Mucosa of rectum (tissue), 2 donors: ENCODE data around the gene ZNF77.

Experiments used
- H3K27ac ChIP-seq, 2 donors: one replicate each; pipeline ENCODE4 v1.7.0; 2013; ENCODE audit warnings: inconsistent platforms in 2 of 2, low read depth in 2 of 2, low read length in 2 of 2
- H3K27me3 ChIP-seq, 2 donors: one replicate each; pipeline ENCODE4 v1.7.0; 2013; ENCODE audit warnings: low read length in 2 of 2; ENCODE audit not compliant: control insufficient read depth in 2 of 2, insufficient read depth in 2 of 2
- H3K36me3 ChIP-seq, 2 donors: one replicate each; pipeline ENCODE4 v1.7.0; 2013; ENCODE audit warnings: low read length in 2 of 2; ENCODE audit not compliant: control insufficient read depth in 2 of 2, insufficient read depth in 2 of 2
- H3K4me1 ChIP-seq, 2 donors: one replicate each; pipeline ENCODE4 v1.7.0; 2013; ENCODE audit warnings: low read length in 2 of 2, mild to moderate bottlenecking in 1 of 2; ENCODE audit not compliant: control insufficient read depth in 2 of 2, insufficient read depth in 2 of 2
- H3K4me3 ChIP-seq, 2 donors: one replicate each; pipeline ENCODE4 v1.7.0; 2013; ENCODE audit warnings: low read length in 2 of 2
- H3K9ac ChIP-seq, 2 donors: one replicate each; pipeline ENCODE4 v1.7.0; 2013; ENCODE audit warnings: low read length in 2 of 2, low read depth in 1 of 2, mild to moderate bottlenecking in 1 of 2
- H3K9me3 ChIP-seq, 2 donors: one replicate each; pipeline ENCODE4 v1.7.0; 2013; ENCODE audit warnings: low read length in 2 of 2; ENCODE audit not compliant: control insufficient read depth in 2 of 2
- donor health status: healthy.
- donor health status: Normal muscosa, but diverticular disease.

ZNF77 gene

DNA sequence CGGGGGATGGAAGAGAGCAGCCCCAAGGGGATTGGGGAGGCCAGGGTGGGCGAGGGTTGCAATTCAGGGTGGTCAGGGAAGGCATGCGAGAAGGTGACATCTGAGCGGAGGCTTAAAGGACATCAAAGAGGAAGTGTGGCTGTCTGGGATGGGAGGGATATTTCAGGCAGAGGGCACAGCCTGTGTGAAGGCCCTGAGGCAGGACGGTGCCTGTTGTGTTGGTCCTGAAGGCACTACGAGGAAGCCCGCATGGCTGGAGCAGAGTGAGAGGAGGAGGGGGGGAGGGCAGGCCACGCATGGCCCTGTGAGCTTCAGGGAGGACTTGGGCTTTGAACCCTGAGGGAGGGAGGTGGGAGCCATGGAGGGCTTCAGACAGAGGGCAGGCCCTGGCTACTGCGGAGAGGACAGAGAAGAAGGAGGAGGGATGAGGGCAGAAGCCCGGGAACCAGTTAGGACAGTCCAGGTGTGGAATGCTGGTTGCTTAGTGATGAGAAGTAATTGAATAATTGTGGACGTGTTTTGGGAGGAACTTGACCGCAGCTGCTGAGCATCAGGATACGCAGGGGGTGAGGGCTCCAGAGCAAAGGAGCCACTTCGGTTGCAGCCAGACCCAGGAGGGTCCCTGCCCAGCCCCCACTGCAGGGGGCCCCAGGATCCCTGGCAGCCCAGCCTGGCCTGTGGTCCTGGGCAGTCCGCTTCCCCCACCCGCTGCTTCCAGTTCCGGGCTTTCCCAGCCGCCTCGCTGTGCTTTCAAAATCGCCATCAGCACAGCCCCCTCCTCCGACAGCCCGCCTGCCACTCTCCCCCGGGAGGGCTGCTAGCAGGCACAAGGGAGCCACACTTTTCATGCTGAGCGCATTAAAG is 38.8 kb upstream of the ZNF77 start:
- Histone ChIP-seq H3K27me3 (peaks cover 0 to 7% of the 10 kb centered on the region in 2 donors), H3K4me3 (peak overlapping the region in 1 of 2 donors; percentile 41), H3K9ac (peak overlapping the region in 1 of 2 donors; percentile 1), H3K4me1 (peaks cover 8% of the 10 kb centered on the region in 2 donors), H3K27ac (peak overlapping the region; percentile 54 to 57), H3K36me3 (no peaks in the 10 kb centered on the region), H3K9me3 (no peaks in the 10 kb centered on the region)

DNA sequence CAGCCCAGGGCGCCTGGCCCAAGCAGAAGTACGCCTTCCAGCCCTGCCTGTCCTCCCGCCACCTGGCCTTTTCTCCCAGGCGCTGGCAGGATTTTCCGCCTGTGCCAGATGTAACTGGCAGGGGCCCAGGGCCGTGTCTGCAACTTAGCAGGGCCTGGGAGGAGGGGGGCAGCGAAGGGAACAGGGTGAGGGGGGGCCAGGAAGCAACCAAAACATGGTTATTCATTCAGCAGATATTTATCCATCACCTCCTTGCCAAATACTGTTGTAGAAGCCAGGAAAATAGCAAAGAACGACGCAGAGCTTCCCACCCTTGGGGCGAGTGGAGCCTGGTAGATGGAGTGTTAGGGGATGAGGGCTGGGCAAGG is 38.2 kb upstream of the ZNF77 start:
- H3K36me3 ChIP-seq = no peaks in the 10 kb centered on the region
- H3K27me3 ChIP-seq = peaks cover 0 to 7% of the 10 kb centered on the region in 2 donors
- H3K9ac ChIP-seq = no peak overlapping the region
- H3K27ac ChIP-seq = peak overlapping the region; percentile 54 to 57
- H3K4me1 ChIP-seq = peaks cover 8 to 12% of the 10 kb centered on the region in 2 donors
- no peak overlapping the region for H3K4me3 ChIP-seq
- no peaks in the 10 kb centered on the region for H3K9me3 ChIP-seq

DNA sequence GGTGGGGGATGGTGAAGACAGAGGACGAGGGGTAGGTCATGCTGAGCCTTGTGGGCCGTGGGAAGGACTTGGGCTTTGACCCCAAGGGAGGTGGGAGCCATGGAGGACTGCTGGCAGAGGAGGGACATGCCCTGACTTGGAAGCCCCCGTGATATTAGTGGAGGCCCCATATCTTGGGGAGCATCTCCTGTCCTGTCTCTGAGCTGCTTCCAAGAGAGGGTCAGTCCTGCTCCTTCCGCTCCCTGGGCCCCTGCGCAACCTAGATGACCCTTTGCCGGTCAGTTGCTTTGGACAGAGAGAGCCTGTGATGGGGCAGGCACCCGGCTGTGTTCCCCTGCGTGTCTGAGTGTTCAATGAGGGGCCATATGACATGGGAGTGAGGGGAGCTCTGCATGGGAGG is 37.8 kb upstream of the ZNF77 start:
- no peak overlapping the region for H3K9ac ChIP-seq
- H3K27ac ChIP-seq = no peak overlapping the region

DNA sequence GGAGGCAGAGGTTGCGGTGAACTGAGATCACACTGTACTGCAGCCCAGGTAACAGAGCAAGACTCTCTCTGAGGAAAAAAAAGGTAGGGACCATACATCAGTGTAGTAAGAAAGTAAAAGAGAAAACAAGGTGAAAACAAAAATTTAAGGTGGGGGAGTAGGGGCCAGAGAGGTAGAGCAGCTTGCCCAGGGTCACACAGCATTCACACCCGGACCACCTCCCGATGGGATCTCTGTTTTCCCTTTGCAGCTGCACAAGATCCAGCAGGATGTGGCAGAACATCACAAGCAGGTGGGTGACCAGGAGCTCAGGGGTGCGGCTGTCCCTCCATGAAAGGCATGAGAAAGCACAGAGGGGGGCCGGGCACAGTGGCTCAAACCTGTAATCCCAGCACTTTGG is 37.1 kb upstream of the ZNF77 start:
- H3K27ac ChIP-seq = no peak overlapping the region
- no peaks in the 10 kb centered on the region for H3K36me3 ChIP-seq
- H3K9me3 ChIP-seq = no peaks in the 10 kb centered on the region
- no peak overlapping the region for H3K4me3 ChIP-seq
- H3K4me1 ChIP-seq = peaks cover 12 to 18% of the 10 kb centered on the region in 2 donors
- H3K27me3 ChIP-seq = peaks cover 0 to 7% of the 10 kb centered on the region in 2 donors
- no peak overlapping the region for H3K9ac ChIP-seq

More for the DNA sequence above, 37.8 kb upstream of the ZNF77 start:
- H3K4me1 ChIP-seq = peaks cover 9 to 16% of the 10 kb centered on the region in 2 donors
- no peaks in the 10 kb centered on the region for H3K36me3 ChIP-seq
- peaks cover 0 to 7% of the 10 kb centered on the region in 2 donors for H3K27me3 ChIP-seq
- no peaks in the 10 kb centered on the region for H3K9me3 ChIP-seq
- no peak overlapping the region for H3K4me3 ChIP-seq

DNA sequence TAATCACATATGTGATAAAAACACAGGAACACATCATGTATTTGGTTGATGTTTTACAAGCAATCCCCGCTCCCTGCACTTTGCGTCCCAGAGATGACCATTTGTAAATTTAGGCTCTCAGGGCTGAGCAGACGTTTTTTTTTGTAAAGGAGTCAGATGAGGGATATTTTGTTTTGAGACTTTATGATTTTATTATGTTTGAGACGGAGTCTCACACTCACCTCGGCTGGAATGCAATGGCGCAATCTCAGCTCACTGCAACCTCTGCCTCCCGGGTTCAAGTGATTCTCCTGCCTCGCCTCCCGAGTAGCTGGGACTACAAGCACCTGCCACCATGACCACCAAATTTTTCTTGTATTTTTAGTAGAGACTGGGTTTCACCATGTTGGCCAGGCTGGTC is 34.0 kb upstream of the ZNF77 start:
- Histone ChIP-seq H3K9ac (no peak overlapping the region), H3K27ac (no peak overlapping the region), H3K4me3 (no peak overlapping the region), H3K9me3 (no peaks in the 10 kb centered on the region), H3K27me3 (peaks cover 0 to 7% of the 10 kb centered on the region in 2 donors), H3K36me3 (no peaks in the 10 kb centered on the region), H3K4me1 (peaks cover 19 to 33% of the 10 kb centered on the region in 2 donors)

DNA sequence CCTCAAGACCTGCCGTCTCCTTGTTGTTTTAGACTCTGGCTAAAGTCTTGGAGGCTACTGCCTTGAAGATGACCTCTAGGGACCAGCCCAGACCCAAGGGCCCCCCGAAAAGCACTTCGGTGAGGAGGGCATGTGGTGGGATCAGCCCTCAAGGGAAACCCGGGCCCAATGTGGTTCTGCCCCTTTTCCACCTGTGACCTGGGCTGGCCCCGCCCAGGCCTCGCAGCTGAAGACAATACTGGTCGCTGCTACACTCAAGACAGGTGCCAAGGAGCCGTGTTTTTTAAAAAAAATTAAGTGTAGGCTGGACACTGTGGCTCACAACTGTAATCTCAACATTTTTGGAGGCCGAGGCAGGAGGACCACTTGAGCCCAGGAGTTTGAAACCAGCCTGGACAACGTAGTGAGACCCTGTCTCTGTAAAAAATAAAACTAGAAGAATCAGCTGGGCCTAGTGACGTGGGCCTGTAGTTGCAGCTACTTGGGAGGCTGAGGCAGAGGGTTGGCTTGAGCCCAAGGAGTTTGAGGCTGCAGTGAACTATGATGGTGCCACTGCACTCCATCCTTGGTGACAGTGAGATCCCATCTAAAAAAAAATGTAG is 33.5 kb upstream of the ZNF77 start:
- Histone ChIP-seq H3K9me3 (no peaks in the 10 kb centered on the region), H3K9ac (no peak overlapping the region), H3K27ac (no peak overlapping the region), H3K4me3 (no peak overlapping the region), H3K27me3 (peaks cover 0 to 2% of the 10 kb centered on the region in 2 donors), H3K4me1 (peaks cover 18 to 28% of the 10 kb centered on the region in 2 donors), H3K36me3 (no peaks in the 10 kb centered on the region)

DNA sequence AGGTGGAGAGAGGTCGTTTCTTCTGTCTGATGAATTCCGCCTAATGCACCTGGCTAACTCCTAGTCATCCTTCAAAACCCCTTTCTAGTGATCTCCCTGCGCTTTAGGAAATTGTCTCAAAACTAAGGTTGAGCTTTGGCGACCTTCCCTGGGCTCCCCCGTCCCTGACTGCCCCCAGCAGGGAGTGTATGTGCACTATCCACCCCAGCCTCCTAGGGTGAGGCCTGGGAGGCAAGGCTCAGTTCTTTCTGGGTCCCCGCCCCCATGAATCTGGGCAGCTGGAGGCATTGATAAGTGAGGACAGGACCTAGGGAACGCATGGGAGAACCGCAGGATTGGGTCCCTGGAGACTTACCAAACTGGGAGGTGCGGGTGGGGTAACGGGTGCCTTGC is 33.0 kb upstream of the ZNF77 start:
- Histone ChIP-seq H3K4me1 (peaks cover 13 to 27% of the 10 kb centered on the region in 2 donors), H3K36me3 (no peaks in the 10 kb centered on the region), H3K9ac (no peak overlapping the region), H3K9me3 (no peaks in the 10 kb centered on the region), H3K4me3 (peak overlapping the region in 1 of 2 donors; percentile 10), H3K27me3 (no peaks in the 10 kb centered on the region), H3K27ac (peak overlapping the region in 1 of 2 donors; percentile 16)

DNA sequence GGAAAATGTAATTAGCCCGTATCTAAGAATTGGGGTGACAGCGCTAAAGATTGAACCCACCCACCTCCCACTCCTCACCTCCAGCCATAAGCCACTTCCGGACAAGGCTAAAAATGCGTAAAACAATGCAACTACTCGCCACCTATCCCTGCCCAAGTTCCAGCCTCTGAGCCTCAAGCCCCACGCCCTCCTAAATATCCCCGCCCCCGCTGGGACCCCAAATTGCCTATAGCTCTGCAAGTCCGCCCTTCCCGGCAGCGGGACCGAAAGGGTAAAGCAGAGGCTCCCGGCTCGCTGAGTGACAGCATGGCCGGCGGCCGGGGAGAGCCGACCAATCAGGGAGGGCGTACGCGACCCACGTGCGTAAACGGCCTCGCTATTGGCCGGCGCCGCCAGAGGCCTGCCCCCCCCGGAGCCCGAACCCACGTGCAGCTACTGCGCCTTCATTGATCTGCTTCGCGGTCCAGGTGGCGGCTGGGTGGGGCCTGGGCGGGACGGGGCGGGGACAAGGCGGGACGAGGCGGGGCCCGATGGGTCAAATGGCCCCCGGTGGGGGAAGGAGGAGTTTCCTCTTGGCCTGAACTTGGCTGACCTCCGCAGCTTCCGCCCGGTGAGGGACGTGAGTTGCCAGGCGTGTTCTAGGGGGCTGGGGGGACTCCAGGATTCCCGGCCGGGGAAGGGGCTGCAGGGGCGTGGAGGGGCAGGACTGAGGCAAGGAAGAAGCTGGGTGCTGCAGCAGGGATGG is 32.4 kb upstream of the ZNF77 start, which contains the start of gene TLE6:
TSS of gene TLE6 (plus strand) at position 564 of the 745 bp plus-strand sequence. CDS start 670 bp downstream, outside the sequence.
- Histone ChIP-seq H3K9ac (peak within 1 kb of the TSS; percentile 49 to 68), H3K9me3 (no peaks in the 10 kb centered on the region), H3K27ac (peak within 1 kb of the TSS in 1 of 2 donors; percentile 16), H3K4me3 (peak within 1 kb of the TSS; percentile 63 to 85), H3K27me3 (no peaks in the 10 kb centered on the region), H3K4me1 (peaks cover 11 to 25% of the 10 kb centered on the region in 2 donors), H3K36me3 (no peaks in the 10 kb centered on the region)

DNA sequence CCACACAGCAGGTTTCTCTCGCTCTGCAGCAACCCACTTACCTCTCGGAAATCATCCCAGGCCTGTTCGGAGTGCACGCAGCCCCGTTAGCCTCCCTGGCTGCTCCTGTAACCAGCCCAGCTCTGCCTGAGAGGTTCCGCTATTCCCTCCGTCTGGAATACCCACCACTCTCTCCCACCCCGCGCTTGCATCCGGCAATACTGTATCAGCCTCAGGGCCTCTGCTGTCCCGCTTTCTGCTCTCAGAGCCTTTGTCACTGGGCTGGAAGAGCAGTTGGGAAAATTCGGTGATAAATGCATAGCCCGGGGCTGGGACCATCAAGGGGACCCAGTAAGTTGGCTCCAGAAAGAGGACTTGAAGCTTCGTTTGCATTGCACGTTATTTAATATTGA is 31.8 kb upstream of the ZNF77 start:
- no peaks in the 10 kb centered on the region for H3K36me3 ChIP-seq
- H3K9ac ChIP-seq = peak overlapping the region; percentile 49 to 68
- no peak overlapping the region for H3K27ac ChIP-seq
- peak overlapping the region; percentile 63 to 85 for H3K4me3 ChIP-seq
- peaks cover 11 to 27% of the 10 kb centered on the region in 2 donors for H3K4me1 ChIP-seq
- H3K9me3 ChIP-seq = no peaks in the 10 kb centered on the region
- no peaks in the 10 kb centered on the region for H3K27me3 ChIP-seq
